Measurements from ENCODE around the gene ARHGAP31.
"Not testable (repeated sequence)": the region's sequence is repeated elsewhere in the genome, so short reads cannot be mapped to it uniquely, and the experiment has no call there.

Gene ARHGAP31

DNA sequence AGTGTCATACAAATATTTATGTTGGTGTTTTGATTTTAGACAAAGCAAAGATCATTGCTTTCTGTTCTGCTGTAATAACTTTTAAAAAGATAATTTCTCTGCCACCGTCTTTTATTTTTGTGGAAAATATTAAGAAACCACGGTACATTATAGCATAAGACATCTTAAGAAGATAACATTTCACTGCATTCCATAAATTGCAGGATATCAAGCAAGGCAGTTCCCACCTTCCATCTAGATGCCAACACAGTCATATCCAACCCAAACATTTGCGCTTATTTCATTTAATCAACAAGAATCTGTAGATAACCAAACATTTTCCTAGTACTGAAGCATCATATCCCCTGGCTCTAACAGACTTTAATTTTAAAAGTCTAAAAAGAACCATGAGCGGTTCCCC is 25.1 kb downstream of the ARHGAP31 start:
- H3K4me3 ChIP-seq (ENCODE audit: control insufficient read depth, low read depth, low read length) = no peak overlapping the region
- TF ChIP-seq, protein P1, sequence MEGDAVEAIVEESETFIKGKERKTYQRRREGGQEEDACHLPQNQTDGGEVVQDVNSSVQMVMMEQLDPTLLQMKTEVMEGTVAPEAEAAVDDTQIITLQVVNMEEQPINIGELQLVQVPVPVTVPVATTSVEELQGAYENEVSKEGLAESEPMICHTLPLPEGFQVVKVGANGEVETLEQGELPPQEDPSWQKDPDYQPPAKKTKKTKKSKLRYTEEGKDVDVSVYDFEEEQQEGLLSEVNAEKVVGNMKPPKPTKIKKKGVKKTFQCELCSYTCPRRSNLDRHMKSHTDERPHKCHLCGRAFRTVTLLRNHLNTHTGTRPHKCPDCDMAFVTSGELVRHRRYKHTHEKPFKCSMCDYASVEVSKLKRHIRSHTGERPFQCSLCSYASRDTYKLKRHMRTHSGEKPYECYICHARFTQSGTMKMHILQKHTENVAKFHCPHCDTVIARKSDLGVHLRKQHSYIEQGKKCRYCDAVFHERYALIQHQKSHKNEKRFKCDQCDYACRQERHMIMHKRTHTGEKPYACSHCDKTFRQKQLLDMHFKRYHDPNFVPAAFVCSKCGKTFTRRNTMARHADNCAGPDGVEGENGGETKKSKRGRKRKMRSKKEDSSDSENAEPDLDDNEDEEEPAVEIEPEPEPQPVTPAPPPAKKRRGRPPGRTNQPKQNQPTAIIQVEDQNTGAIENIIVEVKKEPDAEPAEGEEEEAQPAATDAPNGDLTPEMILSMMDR (IDR thresholded peaks at IDR 0.05; ENCODE audit: control insufficient read depth, insufficient read depth, low read depth, low read length, missing control alignments) = no peak
- no peak for DNase-seq (ENCODE audit: low read depth)

DNA sequence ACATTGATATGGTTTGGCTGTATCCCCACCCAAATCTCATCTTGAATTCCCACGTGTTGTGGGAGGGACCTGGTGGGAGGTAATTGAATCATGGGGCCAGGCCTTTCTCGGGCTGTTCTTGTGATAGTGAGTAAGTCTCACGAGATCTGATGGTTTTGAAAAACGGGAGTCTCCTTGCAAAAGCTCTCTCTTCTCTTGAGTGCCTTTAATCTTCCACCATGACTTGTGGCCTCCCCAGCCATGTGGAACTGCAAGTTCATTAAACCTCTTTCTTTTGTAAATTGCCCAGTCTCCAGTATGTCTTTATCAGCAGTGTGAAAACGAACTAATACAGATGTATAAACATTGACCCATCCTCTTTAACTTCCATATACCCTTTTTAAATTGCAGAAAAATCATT is 26.6 kb downstream of the ARHGAP31 start:
- H3K4me3 ChIP-seq (ENCODE audit: control insufficient read depth, low read depth, low read length); DNase-seq (ENCODE audit: low read depth): not testable (repeated sequence)

DNA sequence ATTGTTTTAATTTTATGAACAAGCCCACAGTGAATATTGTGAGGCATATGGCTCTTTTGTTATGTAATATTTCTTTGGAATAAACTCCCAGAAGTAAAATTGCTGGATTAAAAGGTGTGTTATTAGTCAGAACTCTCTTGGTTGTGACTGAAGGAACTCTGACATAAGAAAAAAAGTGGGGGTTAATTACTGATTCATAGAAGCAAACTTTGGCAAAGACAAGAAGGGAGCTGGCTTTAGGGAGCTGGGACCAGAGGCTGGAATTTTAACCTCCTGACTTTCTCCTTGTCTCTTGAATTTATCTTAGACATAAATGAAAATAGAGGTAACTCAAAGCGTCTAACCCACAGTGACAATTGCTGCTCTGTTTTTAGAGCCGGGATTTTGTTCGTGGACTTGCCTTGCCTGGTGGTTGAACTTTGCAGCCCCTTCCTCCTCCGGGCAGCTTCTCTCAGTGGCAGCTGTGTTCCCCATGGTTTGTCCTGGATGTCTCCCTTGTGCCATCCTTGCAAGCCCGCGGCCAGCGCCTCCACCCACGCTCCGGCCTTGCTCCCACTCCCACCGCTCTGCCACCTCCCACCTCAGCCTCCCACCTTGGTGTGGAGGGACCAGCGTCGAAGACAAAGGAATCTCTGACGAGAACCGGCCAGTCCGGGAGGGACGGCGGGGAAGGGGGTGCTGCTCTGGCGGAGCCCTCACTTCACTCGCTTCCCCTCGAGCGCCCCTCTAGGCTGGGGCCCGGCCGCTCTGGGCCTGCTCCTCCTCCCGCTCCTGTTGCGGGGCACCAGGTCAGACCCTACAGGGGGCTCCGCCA is 28.0 kb downstream of the ARHGAP31 start:
- H3K4me3 ChIP-seq (ENCODE audit: control insufficient read depth, low read depth, low read length) = peak overlapping the region; percentile 78
- TF ChIP-seq, protein P1 (IDR thresholded peaks at IDR 0.05; ENCODE audit: control insufficient read depth, insufficient read depth, low read depth, low read length, missing control alignments) = no peak
- no peak for DNase-seq (ENCODE audit: low read depth)

DNA sequence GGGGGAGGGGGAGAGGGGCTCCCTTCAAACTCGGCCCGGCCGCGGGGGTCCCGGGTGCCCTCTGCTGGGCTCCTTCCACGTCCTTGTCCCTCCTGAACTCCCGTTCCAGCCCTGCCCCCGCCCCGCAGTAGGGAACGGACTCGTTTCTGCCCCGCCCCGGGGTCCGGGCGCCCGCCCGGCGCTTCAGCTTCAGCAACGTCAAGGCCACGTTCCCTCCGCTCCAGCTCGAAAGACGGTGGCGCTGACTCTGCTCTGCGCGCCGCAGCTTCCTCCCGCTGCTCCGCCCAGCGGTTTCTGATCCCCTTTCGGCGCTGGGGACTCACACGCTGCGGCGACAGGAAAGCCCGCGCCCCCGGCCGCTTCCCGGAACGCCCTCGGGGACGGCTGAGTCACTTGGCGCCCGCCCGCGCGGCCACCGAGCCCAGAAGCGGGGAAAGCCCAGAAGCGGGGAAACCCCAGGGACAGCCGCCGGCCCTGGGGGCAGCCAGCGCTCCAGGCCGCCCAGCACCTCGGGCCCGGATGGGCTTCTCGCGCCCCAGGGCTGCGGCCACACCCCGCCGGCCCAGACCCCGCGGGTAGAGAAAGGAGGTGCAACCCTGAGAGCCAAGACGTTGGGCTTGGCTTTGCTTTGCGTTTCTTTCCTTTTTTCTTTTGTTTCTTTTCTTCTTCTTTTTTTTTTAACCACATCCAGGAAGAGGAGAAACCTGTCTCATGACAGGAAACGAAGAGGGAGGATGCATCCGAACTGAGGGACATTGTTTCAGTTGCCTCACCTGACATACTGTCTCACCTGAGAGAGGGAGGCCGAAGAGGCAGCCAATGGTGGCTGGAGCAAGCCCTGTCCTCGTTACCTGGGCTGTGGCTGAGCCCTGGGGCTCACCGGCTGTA is 28.9 kb downstream of the ARHGAP31 start:
- peak overlapping the region; percentile 78 for H3K4me3 ChIP-seq (ENCODE audit: control insufficient read depth, low read depth, low read length)
- DNase-seq (ENCODE audit: low read depth) = no peak
- TF ChIP-seq, protein P1 (IDR thresholded peaks at IDR 0.05; ENCODE audit: control insufficient read depth, insufficient read depth, low read depth, low read length, missing control alignments) = peak; percentile 24

DNA sequence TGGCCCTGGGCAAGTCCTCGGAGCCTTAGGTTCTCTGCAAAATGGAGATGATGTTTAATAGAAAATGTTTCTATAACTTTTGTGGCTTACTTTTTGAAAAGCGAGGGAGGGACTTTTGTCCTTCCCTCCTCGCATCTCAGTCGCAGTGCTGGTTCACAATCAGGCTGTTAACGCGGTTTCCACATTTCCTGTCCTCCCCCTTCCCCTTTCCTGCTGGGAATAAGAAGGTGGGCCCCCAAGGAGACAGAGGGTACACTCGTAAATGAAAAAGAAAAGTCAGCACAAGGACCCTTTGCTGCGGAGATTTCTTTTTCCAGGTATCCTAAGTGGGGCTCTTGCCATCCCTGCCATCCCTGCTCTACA is 29.5 kb downstream of the ARHGAP31 start:
- peak overlapping the region; percentile 78 for H3K4me3 ChIP-seq (ENCODE audit: control insufficient read depth, low read depth, low read length)
- no peak for DNase-seq (ENCODE audit: low read depth)
- TF ChIP-seq, protein P1 (IDR thresholded peaks at IDR 0.05; ENCODE audit: control insufficient read depth, insufficient read depth, low read depth, low read length, missing control alignments) = no peak

DNA sequence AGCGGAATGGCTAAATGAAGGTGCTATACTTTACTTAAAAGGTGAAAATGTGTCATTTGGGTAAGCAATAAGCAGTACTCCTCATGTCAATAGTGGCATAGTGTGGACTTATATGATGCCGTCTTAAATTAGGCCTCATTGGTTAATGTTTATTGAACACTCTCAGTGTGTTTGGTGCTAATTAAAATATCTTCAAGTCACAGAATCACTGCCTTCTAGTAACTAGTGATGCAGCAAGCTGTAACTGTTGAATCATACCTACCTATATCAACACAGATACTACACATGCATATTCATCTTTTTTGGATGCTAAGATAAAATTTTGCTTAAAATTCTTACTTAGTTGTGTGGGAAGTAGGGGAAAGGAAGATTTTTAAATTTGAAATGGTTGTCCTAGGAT is 30.7 kb downstream of the ARHGAP31 start:
- no peak for DNase-seq (ENCODE audit: low read depth)
- no peak overlapping the region for H3K4me3 ChIP-seq (ENCODE audit: control insufficient read depth, low read depth, low read length)
- TF ChIP-seq, protein P1 (IDR thresholded peaks at IDR 0.05; ENCODE audit: control insufficient read depth, insufficient read depth, low read depth, low read length, missing control alignments) = no peak

DNA sequence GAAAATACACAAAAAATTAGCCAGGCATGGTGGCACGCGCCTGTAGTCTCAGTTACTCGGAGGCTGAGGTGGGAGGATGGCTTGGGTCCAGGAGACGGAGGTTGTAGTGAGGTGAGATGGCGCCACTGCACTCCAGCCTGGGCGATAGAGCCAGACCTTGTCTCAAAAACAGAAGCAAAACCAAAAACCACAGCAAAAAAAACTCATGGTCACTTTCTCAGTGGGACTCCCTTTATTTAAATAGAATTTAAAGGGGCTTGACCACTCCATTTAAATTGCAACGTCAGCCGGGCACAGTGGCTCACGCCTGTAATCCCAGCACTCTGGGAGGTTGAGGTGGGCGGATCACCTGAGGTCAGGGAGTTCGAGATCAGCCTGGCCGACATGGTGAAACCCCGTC is 32.8 kb downstream of the ARHGAP31 start:
- TF ChIP-seq, protein P1 (IDR thresholded peaks at IDR 0.05; ENCODE audit: control insufficient read depth, insufficient read depth, low read depth, low read length, missing control alignments) = no peak
- no peak overlapping the region for H3K4me3 ChIP-seq (ENCODE audit: control insufficient read depth, low read depth, low read length)
- no peak for DNase-seq (ENCODE audit: low read depth)
